Testis (tissue), 2 donors: ENCODE measurements around the gene TSPAN17.

Experiments used
- POLR2A ChIP-seq: fragments of 450-650 bp; IDR thresholded peaks from one replicate; pipeline ENCODE4 v1.6.1; 2017; ENCODE audit warnings: antibody characterized with exemption, mild to moderate bottlenecking, moderate library complexity
- TF ChIP-seq, protein P1 (sequence below), 3 experiments: fragments of 450-650 bp in 2 of 3; fragments of 200-600 bp in 1 of 3; sonication (generic) in 1 of 3; IDR thresholded peaks; one replicate each; pipeline ENCODE4 v1.5.1; 2016 to 2019; ENCODE audit warnings: antibody characterized with exemption in 3 of 3, mild to moderate bottlenecking in 2 of 3, moderate library complexity in 1 of 3

- TF ChIP-seq, protein P1, sequence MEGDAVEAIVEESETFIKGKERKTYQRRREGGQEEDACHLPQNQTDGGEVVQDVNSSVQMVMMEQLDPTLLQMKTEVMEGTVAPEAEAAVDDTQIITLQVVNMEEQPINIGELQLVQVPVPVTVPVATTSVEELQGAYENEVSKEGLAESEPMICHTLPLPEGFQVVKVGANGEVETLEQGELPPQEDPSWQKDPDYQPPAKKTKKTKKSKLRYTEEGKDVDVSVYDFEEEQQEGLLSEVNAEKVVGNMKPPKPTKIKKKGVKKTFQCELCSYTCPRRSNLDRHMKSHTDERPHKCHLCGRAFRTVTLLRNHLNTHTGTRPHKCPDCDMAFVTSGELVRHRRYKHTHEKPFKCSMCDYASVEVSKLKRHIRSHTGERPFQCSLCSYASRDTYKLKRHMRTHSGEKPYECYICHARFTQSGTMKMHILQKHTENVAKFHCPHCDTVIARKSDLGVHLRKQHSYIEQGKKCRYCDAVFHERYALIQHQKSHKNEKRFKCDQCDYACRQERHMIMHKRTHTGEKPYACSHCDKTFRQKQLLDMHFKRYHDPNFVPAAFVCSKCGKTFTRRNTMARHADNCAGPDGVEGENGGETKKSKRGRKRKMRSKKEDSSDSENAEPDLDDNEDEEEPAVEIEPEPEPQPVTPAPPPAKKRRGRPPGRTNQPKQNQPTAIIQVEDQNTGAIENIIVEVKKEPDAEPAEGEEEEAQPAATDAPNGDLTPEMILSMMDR (IDR thresholded peaks at IDR 0.05): no peak
- no peak for TF ChIP-seq POLR2A
These were observed 27.5 kb upstream of the TSPAN17 start for GRCh38 chr5:176619569-176620332.
